OCI-LY7 (cell line): ENCODE measurements around the gene CTDSPL.

Experiments used
- EZH2phosphoT487 ChIP-seq: fragments of 200-600 bp; sonication (generic); IDR thresholded peaks from 2 replicates; pipeline ENCODE4 v1.6.1; 2018; ENCODE audit warnings: low read depth, borderline replicate concordance, mild to moderate bottlenecking, mixed run types, antibody characterized with exemption, low read length, moderate library complexity, mixed read lengths
- TF ChIP-seq, protein P1 (sequence below): fragments of 200-600 bp; sonication (generic); conservative IDR thresholded peaks from 2 replicates; pipeline ENCODE4 v1.5.1; 2014; ENCODE audit warnings: mild to moderate bottlenecking, antibody characterized with exemption, low read length, moderate library complexity, mixed read lengths

DNA sequence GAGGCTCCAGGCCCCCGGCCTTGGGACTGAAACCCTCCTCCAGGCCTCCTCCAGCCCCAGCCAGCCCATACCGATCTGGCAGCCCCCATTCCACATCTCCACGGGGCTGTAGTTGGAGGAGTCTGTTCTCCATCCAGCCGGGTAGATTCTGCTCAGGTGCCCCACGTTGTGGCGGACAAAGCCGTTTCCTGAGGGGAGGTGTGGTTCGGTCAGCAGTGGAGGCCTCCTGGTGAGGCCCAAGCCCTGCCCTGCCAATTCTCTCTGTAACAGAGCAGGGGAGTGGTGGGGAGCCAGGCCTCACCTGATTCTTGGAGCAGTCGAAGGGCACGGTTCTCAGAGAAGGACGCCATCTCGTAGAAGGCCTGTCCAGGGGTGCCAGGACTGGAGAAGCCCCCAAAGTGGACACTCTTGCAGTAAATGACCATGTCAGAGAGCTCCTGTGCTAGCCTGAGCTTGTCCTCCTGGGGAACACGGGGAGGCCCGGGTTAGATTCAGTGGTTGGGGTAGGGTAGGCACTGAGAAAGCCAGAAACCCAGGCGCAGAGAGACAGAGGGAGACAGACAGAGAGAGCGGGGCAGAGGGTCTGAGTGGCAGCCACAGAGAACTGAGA, 147.4 kb downstream of the CTDSPL start:
- TF ChIP-seq, protein P1, sequence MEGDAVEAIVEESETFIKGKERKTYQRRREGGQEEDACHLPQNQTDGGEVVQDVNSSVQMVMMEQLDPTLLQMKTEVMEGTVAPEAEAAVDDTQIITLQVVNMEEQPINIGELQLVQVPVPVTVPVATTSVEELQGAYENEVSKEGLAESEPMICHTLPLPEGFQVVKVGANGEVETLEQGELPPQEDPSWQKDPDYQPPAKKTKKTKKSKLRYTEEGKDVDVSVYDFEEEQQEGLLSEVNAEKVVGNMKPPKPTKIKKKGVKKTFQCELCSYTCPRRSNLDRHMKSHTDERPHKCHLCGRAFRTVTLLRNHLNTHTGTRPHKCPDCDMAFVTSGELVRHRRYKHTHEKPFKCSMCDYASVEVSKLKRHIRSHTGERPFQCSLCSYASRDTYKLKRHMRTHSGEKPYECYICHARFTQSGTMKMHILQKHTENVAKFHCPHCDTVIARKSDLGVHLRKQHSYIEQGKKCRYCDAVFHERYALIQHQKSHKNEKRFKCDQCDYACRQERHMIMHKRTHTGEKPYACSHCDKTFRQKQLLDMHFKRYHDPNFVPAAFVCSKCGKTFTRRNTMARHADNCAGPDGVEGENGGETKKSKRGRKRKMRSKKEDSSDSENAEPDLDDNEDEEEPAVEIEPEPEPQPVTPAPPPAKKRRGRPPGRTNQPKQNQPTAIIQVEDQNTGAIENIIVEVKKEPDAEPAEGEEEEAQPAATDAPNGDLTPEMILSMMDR = no peak
- TF ChIP-seq EZH2phosphoT487 = no peak
